ENCODE measurements around the gene CASP8AP2. TPM values are rescaled to one million over a fixed set of nuclear protein-coding genes. Genes with fewer than 3 reads are reported as not detected.
"Not testable (repeated sequence)": the region's sequence is repeated elsewhere in the genome, so short reads cannot be mapped to it uniquely, and the experiment has no call there.

Gene CASP8AP2
- total RNA-seq (17.5 TPM), polyA plus RNA-seq (ENCODE audit: insufficient read depth, low read depth, low replicate concordance) (2.4 TPM)
- long read RNA-seq, donor 1, partial matches to known transcripts = 7 of 8 reads
- long read RNA-seq, donor 1, other reads (novel, unspliced or antisense) = 0 of 8 reads
- long read RNA-seq, donor 2, partial matches to known transcripts = 0 of 3 reads
- long read RNA-seq, donor 2, other reads (novel, unspliced or antisense) = 0 of 3 reads
- long read RNA-seq, donor 3, partial matches to known transcripts = 17 of 19 reads
- long read RNA-seq, donor 3, other reads (novel, unspliced or antisense) = 0 of 19 reads
- long read RNA-seq, donor 4, partial matches to known transcripts = 0 of 3 reads
- long read RNA-seq, donor 4, other reads (novel, unspliced or antisense) = 0 of 3 reads
- long read RNA-seq, donor 5 = 0 reads
- long read RNA-seq, donor 6, partial matches to known transcripts = 0 of 1 reads
- long read RNA-seq, donor 6, other reads (novel, unspliced or antisense) = 0 of 1 reads
- long read RNA-seq, donor 7, transcript CASP8AP2-202 (7 exons, 1,280 nt) = major isoform, 6 of 15 reads
- long read RNA-seq, donor 7, partial matches to known transcripts = 4 of 15 reads
- long read RNA-seq, donor 7, other reads (novel, unspliced or antisense) = 4 of 15 reads
- long read RNA-seq, donor 8, partial matches to known transcripts = 0 of 3 reads
- long read RNA-seq, donor 8, other reads (novel, unspliced or antisense) = 0 of 3 reads
- long read RNA-seq, donor 9, partial matches to known transcripts = 0 of 3 reads
- long read RNA-seq, donor 9, other reads (novel, unspliced or antisense) = 0 of 3 reads
- long read RNA-seq, donor 10, partial matches to known transcripts = 16 of 18 reads
- long read RNA-seq, donor 10, other reads (novel, unspliced or antisense) = 0 of 18 reads

DNA sequence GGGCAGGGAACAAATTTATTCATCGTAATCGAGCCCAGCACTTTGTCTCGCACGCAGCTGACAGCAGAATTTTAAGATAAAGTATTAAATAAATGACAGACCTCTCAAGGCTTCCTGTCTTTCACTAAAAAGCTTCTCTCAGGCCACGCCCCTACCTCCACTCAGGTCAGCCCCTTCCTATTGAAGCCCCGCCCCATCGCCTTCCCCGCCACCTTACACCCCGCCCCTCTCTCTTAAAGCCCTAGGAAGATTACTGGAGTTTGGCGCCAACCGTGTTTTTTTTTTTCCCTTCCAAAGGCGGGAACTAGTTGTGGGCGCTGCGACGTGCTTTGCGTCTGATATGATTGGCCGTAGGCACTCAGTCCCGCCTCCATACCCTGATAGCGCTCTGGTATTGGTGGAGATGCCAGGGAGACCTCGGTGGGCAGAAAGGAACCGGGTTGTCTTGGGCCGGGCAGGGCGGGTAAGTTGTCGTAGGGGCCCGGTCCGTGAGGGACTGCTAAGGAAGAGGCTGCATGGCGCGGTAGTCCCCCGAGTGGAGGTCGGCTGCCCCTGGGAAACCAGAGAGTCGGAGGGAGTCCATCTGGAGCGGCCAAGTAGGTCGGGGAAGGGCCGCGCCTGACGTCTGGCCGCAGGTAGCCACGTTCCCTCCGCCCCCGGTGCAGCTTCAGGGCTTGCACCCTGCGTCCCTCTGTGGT lies at the start of gene CASP8AP2:
Gene CASP8AP2, plus strand, starts transcription at position 409 of the 698 bp plus-strand sequence.
- H3K9me3 ChIP-seq (ENCODE audit: control insufficient read depth in 2 of 3, insufficient read depth in 1 of 3, low read length in 3 of 3) = no peaks in the 10 kb centered on the region
- FAIRE-seq (peak; percentile 94), DNase-seq (peak; percentile 97 to 100 (median 98))
- H3K27ac ChIP-seq (ENCODE audit: low read depth in 2 of 2, low read length in 2 of 2) = peak within 1 kb of the TSS; percentile 43 to 74
- TF ChIP-seq CTCF (IDR thresholded peaks at IDR 0.05; ENCODE audit: borderline replicate concordance, extremely low read depth, insufficient read depth) = no peak
- H3K4me1 ChIP-seq (ENCODE audit: control insufficient read depth in 2 of 3, insufficient read depth in 2 of 3, low read depth in 1 of 3, low read length in 3 of 3) = peaks cover 3 to 7% (median 7%) of the 10 kb centered on the region in 3 donors
- peaks cover 0 to 4% (median 0%) of the 10 kb centered on the region in 3 donors for H3K36me3 ChIP-seq (ENCODE audit: control insufficient read depth in 2 of 3, insufficient read depth in 3 of 3, low read length in 3 of 3)
- H3K27me3 ChIP-seq (ENCODE audit: control insufficient read depth, insufficient read depth, low read length) = no peaks in the 10 kb centered on the region
- H3K9ac ChIP-seq (ENCODE audit: low read length in 3 of 3) = peak within 1 kb of the TSS; percentile 83 to 90 (median 86)
- peak within 1 kb of the TSS; percentile 88 to 100 (median 93) for H3K4me3 ChIP-seq (ENCODE audit: low read length in 3 of 3)
- intact Hi-C loops (cut with DNase I) = no loop called here

DNA sequence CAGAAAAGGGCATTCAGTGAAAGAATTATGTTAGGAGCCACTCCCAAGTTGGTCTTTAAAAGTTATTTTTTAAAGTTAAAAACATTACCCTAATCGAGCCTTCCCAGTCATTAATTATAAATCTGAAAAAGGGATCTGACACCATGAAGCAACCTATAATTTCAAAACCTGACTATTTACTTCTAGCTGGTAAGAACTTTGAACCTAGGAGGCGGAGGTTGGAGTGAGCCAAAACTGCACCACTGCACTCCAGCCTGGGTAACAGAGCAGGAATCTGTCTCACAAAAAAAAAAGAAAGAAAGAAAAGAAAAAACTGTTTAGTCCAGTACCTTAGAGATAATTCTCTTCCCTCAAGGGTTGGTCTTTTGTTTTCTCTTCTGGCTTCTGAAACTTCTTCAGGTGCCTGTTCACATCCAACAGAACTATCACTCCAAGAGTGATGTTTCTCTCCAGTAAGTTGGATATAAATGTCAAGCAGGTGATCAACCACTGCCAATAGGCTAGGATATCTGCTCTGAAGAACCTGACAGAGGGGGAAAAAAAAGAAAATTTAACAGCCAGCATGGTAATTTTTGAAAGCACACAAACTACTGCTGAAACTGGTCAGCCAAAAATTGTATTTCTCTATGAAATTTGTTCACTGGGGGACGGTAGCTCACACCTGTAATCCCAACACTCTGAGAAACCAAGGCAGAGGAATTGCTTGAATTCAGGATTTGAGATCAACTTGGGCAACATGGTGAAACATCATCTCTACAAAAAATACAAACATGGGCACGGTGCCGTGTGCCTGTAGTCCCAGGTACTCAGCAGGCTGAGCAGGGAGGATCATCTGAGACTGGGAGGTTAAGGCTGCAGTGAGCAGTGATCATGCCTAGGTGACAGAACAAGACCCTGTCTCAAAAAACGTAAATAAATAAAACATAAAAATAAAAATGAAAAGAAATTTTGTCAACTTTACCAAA lies 48.3 kb upstream of the CASP8AP2 start:
- Histone ChIP-seq H3K36me3 (ENCODE audit: control insufficient read depth in 2 of 3, insufficient read depth in 3 of 3, low read length in 3 of 3) (peaks cover 2 to 27% (median 10%) of the 10 kb centered on the region in 3 donors), H3K27me3 (ENCODE audit: control insufficient read depth, insufficient read depth, low read length) (no peaks in the 10 kb centered on the region), H3K27ac (ENCODE audit: low read depth in 2 of 2, low read length in 2 of 2) (peak overlapping the region in 1 of 2 donors; percentile 52), H3K4me3 (ENCODE audit: low read length in 3 of 3) (no peak overlapping the region), H3K4me1 (ENCODE audit: control insufficient read depth in 2 of 3, insufficient read depth in 2 of 3, low read depth in 1 of 3, low read length in 3 of 3) (no peaks in the 10 kb centered on the region), H3K9ac (ENCODE audit: low read length in 3 of 3) (no peak overlapping the region), H3K9me3 (ENCODE audit: control insufficient read depth in 2 of 3, insufficient read depth in 1 of 3, low read length in 3 of 3) (no peaks in the 10 kb centered on the region)
- intact Hi-C loops (cut with DNase I) = no loop called here
- FAIRE-seq (no peak), DNase-seq (no peak)
- TF ChIP-seq CTCF (IDR thresholded peaks at IDR 0.05; ENCODE audit: borderline replicate concordance, extremely low read depth, insufficient read depth) = no peak

GRCh38 chr6:89782222-89782621 lies 47.5 kb upstream of the CASP8AP2 start:
- peaks cover 2 to 27% (median 10%) of the 10 kb centered on the region in 3 donors for H3K36me3 ChIP-seq (ENCODE audit: control insufficient read depth in 2 of 3, insufficient read depth in 3 of 3, low read length in 3 of 3)
- TF ChIP-seq CTCF (IDR thresholded peaks at IDR 0.05; ENCODE audit: borderline replicate concordance, extremely low read depth, insufficient read depth) = no peak
- H3K9me3 ChIP-seq (ENCODE audit: control insufficient read depth in 2 of 3, insufficient read depth in 1 of 3, low read length in 3 of 3) = no peaks in the 10 kb centered on the region
- FAIRE-seq (no peak), DNase-seq (no peak)
- intact Hi-C loops (cut with DNase I) = no loop called here
- H3K4me1 ChIP-seq (ENCODE audit: control insufficient read depth in 2 of 3, insufficient read depth in 2 of 3, low read depth in 1 of 3, low read length in 3 of 3) = no peaks in the 10 kb centered on the region
- no peak overlapping the region for H3K27ac ChIP-seq (ENCODE audit: low read depth in 2 of 2, low read length in 2 of 2)
- no peaks in the 10 kb centered on the region for H3K27me3 ChIP-seq (ENCODE audit: control insufficient read depth, insufficient read depth, low read length)
- no peak overlapping the region for H3K4me3 ChIP-seq (ENCODE audit: low read length in 3 of 3)
- H3K9ac ChIP-seq (ENCODE audit: low read length in 3 of 3) = no peak overlapping the region

DNA sequence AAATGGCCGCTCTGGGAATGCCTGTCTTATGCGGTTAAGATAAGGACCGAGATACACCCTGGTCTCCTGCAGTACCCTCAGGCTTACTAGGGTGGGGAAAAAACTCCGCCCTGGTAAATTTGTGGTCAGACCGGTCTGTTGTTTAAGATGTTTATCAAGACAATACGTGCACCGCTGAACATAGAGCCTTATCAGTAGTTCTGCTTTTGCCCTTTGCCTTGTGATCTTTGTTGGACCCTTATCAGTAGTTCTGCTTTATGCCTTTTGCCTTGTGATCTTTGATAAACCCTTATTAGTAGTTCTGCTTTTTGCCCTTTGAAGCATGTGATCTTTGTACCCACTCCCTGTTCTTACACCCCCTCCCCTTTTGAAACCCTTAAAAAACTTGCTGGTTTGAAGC lies 46.4 kb upstream of the CASP8AP2 start:
- FAIRE-seq; H3K27me3 ChIP-seq (ENCODE audit: control insufficient read depth, insufficient read depth, low read length); H3K9me3 ChIP-seq (ENCODE audit: control insufficient read depth in 2 of 3, insufficient read depth in 1 of 3, low read length in 3 of 3); intact Hi-C loops (cut with DNase I); H3K9ac ChIP-seq (ENCODE audit: low read length in 3 of 3); DNase-seq; H3K4me3 ChIP-seq (ENCODE audit: low read length in 3 of 3); H3K4me1 ChIP-seq (ENCODE audit: control insufficient read depth in 2 of 3, insufficient read depth in 2 of 3, low read depth in 1 of 3, low read length in 3 of 3); H3K27ac ChIP-seq (ENCODE audit: low read depth in 2 of 2, low read length in 2 of 2): not testable (repeated sequence)
- peaks cover 2 to 27% (median 16%) of the 10 kb centered on the region in 3 donors for H3K36me3 ChIP-seq (ENCODE audit: control insufficient read depth in 2 of 3, insufficient read depth in 3 of 3, low read length in 3 of 3)

Data from kidney (tissue), 22 donors.